SK-N-SH (cell line): ENCODE results near the gene ARHGAP8.

Source experiments
- MXI1 ChIP-seq: IDR thresholded peaks from 2 replicates; pipeline ENCODE4 v1.6.1; 2012; ENCODE audit warnings: mild to moderate bottlenecking, low read depth, low read length, improper control_type of control experiment
- REST ChIP-seq: IDR thresholded peaks from 2 replicates; pipeline ENCODE4 v1.6.1; 2012; ENCODE audit warnings: mild to moderate bottlenecking, low read depth, low read length, moderate library complexity
- TF ChIP-seq, protein P1 (sequence below): fragments of 200-600 bp; sonication (generic); IDR thresholded peaks from 2 replicates; pipeline ENCODE4 v1.6.1; 2017; ENCODE audit warnings: antibody characterized with exemption, mild to moderate bottlenecking, moderate library complexity

DNA sequence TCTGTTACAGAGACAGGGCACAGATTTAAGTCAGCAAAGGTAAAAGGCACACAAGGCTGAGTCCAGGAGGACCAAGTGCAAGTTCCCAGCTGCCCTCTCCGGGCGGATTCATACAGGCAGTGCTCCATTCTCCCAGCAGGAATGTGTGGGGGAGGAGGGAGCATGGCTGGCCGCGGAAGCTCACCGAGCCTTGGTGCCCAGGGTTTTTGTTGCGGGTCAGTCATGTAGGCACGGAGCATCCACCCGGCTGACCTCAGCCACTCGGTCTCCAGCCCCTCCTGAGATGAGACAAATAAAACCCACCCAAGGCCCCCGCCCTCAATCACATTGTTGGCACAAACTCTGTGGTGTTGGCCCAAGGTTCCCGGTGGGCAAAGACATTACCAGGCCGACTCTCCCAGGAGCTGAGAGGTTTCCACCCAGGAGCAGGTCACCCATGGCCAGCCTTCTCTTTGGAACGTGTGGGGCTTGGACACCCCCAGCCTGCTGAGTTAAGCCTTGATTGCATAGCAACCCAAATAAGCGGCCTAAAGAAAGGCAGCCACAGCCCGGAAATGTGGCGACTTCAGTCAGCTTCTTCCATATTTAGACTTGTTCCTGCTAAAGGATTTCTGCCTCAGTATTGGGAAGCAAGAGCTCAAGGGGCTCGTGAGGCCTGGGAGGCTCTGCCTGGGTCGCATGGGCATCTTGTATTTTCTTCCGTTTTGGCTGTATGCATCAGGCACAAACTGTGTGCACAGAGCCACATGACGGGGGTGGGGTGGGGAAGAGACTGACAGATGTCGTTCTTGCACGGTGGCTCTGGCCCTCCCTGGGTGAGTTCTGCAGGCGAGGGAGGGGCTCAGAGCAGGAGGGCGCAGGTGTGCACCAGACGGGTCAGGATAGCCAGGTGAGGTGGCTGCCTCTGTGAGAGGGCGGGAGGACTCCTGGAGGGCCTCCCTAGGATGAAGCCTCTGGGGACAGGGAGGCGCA lies 63.0 kb downstream of the ARHGAP8 start:
- no peak for TF ChIP-seq REST
- TF ChIP-seq, protein P1, sequence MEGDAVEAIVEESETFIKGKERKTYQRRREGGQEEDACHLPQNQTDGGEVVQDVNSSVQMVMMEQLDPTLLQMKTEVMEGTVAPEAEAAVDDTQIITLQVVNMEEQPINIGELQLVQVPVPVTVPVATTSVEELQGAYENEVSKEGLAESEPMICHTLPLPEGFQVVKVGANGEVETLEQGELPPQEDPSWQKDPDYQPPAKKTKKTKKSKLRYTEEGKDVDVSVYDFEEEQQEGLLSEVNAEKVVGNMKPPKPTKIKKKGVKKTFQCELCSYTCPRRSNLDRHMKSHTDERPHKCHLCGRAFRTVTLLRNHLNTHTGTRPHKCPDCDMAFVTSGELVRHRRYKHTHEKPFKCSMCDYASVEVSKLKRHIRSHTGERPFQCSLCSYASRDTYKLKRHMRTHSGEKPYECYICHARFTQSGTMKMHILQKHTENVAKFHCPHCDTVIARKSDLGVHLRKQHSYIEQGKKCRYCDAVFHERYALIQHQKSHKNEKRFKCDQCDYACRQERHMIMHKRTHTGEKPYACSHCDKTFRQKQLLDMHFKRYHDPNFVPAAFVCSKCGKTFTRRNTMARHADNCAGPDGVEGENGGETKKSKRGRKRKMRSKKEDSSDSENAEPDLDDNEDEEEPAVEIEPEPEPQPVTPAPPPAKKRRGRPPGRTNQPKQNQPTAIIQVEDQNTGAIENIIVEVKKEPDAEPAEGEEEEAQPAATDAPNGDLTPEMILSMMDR: no peak
- no peak for TF ChIP-seq MXI1
